SJCRH30 (cell line): ENCODE results near the gene PER3. TPM values are rescaled to one million over a fixed set of nuclear protein-coding genes. Genes with fewer than 3 reads are reported as not detected.
A peak's percentile ranks its signal among the peaks of the same experiment; 100 is the strongest.

Source experiments
- DNase-seq, 2 experiments: peaks; one replicate each; pipeline ENCODE4 v3.0.0-alpha.2; 2015 to 2020
- H3K27ac ChIP-seq: fragments of 250-450 bp; sonication (Bioruptor Pico); 2 replicates; pipeline ENCODE4 v1.5.1; 2020; ENCODE audit warnings: mild to moderate bottlenecking, moderate library complexity
- H3K27me3 ChIP-seq: fragments of 250-450 bp; sonication (Bioruptor Pico); 2 replicates; pipeline ENCODE4 v1.5.1; 2020; ENCODE audit warnings: mild to moderate bottlenecking, moderate library complexity
- H3K36me3 ChIP-seq: fragments of 250-450 bp; sonication (Bioruptor Pico); 2 replicates; pipeline ENCODE4 v1.5.1; 2020; ENCODE audit warnings: mild to moderate bottlenecking, moderate library complexity
- H3K4me1 ChIP-seq: fragments of 250-450 bp; sonication (Bioruptor Pico); 2 replicates; pipeline ENCODE4 v1.5.1; 2020; ENCODE audit warnings: mild to moderate bottlenecking, moderate library complexity
- H3K4me3 ChIP-seq: fragments of 250-450 bp; sonication (Bioruptor Pico); 2 replicates; pipeline ENCODE4 v1.5.1; 2020; ENCODE audit warnings: mild to moderate bottlenecking, moderate library complexity
- H3K9me3 ChIP-seq: fragments of 250-450 bp; sonication (Bioruptor Pico); replicated peaks from 2 replicates; pipeline ENCODE4 v1.5.1; 2020; ENCODE audit warnings: mild to moderate bottlenecking, moderate library complexity
- total RNA-seq: library from RNA; depleted of rRNA; stranded (reverse); fragments of >200 nt; shearing (Covaris generic); gene quantifications from 2 replicates; pipeline ENCODE4 v1.2.3, GENCODE V29; 2014; rRNA removed

PER3 gene
- total RNA-seq = 2.0 and 2.7 TPM in 2 replicates

DNA sequence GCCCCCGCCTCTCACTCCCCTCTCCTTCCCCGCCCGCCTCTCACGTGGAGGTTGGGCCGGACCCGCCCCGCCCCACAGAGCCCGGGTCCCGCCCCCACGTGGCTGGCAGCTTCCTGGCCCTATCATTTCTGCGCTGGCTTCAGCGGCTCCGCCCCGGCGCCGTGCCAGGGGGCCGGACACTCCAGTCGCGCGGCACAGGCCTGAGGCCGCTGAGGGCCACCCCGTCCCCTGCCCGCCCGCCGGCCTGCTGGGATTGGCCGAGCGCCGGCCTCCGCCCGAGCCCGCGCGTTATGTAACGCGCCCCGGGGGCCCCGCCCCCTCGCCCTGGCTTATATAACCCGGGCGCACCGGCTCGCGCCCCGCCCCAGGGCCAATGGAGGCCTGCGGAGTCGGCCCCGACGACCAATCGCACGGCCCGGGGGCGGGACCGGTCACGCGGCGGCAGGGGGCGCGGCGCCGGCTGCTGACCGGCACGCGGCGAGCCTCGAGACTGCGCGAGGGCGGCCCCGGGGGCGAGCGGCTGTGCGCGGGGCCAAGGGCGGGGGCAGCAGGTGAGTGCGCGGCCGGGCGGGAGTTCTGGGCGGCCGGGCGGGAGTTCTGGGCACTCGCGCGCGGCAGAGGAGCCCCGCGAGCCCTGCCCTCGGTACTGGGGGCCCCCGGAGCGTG lies at the start of gene PER3:
TSS of gene PER3 (plus strand) at position 466 of the 666 bp plus-strand sequence. CDS start 587 bp downstream, outside the sequence.
- Histone ChIP-seq H3K4me1 (peaks cover 4% of the 10 kb centered on the region), H3K27me3 (no peaks in the 10 kb centered on the region), H3K36me3 (peaks cover 12% of the 10 kb centered on the region), H3K4me3 (peak within 1 kb of the TSS; percentile 65), H3K27ac (peak within 1 kb of the TSS; percentile 23; the same call in 1 of the 2 replicates), H3K9me3 (no peaks in the 10 kb centered on the region)
- DNase-seq = peak; percentile 96 to 97

DNA sequence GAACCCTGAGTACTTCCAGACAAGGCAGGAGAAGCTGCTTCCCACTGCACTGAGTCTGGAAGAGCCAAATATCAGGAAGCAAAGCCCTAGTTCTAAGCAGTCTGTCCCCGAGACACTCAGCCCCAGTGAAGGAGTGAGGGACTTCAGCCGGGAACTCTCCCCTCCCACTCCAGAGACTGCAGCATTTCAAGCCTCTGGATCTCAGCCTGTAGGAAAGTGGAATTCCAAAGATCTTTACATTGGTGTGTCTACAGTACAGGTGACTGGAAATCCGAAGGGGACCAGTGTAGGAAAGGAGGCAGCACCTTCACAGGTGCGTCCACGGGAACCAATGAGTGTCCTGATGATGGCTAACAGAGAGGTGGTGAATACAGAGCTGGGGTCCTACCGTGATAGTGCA lies 46.0 kb upstream of the PER3 start:
- Histone ChIP-seq H3K27ac (no peak overlapping the region), H3K27me3 (peaks cover 28% of the 10 kb centered on the region), H3K4me3 (no peak overlapping the region), H3K9me3 (no peaks in the 10 kb centered on the region), H3K4me1 (no peaks in the 10 kb centered on the region), H3K36me3 (no peaks in the 10 kb centered on the region)
- DNase-seq = no peak

DNA sequence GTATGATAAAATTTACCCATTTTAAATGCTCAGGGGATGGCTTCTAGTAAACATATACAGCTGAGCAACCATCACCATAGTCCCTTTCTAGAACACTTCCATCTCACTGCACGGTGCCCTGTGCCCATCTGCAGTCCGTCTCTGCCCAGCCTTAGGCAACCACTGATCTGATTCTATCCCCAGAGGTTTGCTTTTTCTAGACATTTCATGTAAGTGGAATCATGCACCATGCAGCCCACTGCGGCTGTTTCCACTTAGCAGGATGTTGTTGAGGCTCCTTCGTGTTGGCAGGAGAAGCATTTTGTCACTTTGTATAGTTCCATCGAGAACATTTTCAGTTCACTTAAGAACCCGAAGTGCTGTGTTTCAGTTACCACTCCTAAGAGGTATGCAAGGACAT lies 40.7 kb upstream of the PER3 start:
- Histone ChIP-seq H3K4me1 (no peaks in the 10 kb centered on the region), H3K9me3 (no peaks in the 10 kb centered on the region), H3K36me3 (no peaks in the 10 kb centered on the region), H3K27ac (no peak overlapping the region), H3K4me3 (no peak overlapping the region), H3K27me3 (peaks cover 10% of the 10 kb centered on the region; the same call in 1 of the 2 replicates)
- DNase-seq = no peak

DNA sequence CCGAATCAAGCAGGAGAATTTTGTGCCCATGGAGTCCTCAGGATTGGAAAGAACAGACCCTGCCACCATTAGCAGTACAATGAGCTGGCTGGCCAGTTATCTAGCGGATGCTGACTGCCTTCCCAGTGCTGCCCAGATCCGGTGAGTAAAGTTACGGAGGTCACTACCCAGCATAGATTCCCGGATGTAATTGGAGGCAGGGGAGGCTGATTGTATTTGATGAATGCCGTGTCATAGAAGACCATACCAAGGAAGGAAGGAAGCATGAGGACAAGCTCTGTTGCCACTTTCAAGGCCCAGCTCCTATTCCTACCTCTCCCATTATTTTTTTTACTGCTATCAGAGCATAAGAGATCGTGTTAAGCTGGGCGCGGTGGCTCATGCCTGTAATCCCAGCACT lies 39.2 kb upstream of the PER3 start:
- Histone ChIP-seq H3K4me1 (no peaks in the 10 kb centered on the region), H3K9me3 (no peaks in the 10 kb centered on the region), H3K27me3 (peaks cover 18% of the 10 kb centered on the region; the same call in 1 of the 2 replicates), H3K27ac (no peak overlapping the region), H3K4me3 (no peak overlapping the region), H3K36me3 (no peaks in the 10 kb centered on the region)
- no peak for DNase-seq

GRCh38 chr1:7745783-7746182 lies 38.3 kb upstream of the PER3 start:
- no peaks in the 10 kb centered on the region for H3K9me3 ChIP-seq
- no peaks in the 10 kb centered on the region for H3K36me3 ChIP-seq
- no peaks in the 10 kb centered on the region for H3K4me1 ChIP-seq
- H3K4me3 ChIP-seq = no peak overlapping the region
- no peak overlapping the region for H3K27ac ChIP-seq
- no peak for DNase-seq
- H3K27me3 ChIP-seq = peaks cover 14% of the 10 kb centered on the region; the same call in 1 of the 2 replicates

GRCh38 chr1:7747605-7748004 lies 36.5 kb upstream of the PER3 start:
- no peak overlapping the region for H3K4me3 ChIP-seq

DNA sequence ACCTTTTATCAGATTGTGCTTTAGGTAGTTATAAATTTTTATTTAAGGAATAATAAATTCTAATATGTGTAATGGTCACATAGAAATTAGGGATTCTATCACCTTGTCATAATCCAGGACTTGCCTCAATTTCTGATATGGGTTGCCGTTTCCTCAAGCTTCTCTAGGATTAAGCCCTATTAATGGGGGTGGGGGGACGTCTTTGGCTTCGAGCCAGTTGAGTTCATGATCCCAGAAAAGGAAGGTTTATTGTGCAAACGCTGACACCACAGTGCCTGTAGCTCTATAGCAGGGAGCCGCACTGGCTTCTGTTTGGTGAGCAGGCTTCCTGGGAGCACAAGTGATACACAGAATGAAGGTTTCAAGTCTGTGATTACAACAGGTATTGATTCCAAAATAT lies 35.0 kb upstream of the PER3 start:
- DNase-seq = no peak
- Histone ChIP-seq H3K9me3 (no peaks in the 10 kb centered on the region), H3K4me1 (peaks cover 4% of the 10 kb centered on the region; the same call in 1 of the 2 replicates), H3K36me3 (no peaks in the 10 kb centered on the region), H3K4me3 (no peak overlapping the region), H3K27me3 (peaks cover 12% of the 10 kb centered on the region; the same call in 1 of the 2 replicates), H3K27ac (no peak overlapping the region)

More at GRCh38 chr1:7747605-7748004, 36.5 kb upstream of the PER3 start:
- Histone ChIP-seq H3K4me1 (peaks cover 3% of the 10 kb centered on the region; the same call in 1 of the 2 replicates), H3K36me3 (no peaks in the 10 kb centered on the region), H3K27ac (no peak overlapping the region), H3K27me3 (peaks cover 11% of the 10 kb centered on the region; the same call in 1 of the 2 replicates), H3K9me3 (no peaks in the 10 kb centered on the region)
- DNase-seq = no peak

DNA sequence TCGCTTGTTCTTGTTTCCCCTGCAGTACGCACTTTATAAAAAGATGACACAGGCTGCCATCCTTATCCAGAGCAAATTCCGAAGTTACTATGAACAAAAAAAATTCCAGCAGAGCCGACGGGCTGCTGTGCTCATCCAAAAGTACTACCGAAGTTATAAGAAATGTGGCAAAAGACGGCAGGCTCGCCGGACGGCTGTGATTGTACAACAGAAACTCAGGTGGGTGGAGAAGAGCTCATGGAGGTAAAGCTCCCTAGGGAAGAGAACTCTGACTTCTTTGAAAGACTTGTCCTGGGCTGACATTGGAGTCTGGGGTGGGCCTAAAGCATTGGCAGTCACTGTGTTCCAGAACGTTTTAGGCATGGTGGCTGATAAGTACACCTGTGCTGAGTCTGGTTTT lies 32.9 kb upstream of the PER3 start:
- Histone ChIP-seq H3K9me3 (no peaks in the 10 kb centered on the region), H3K36me3 (no peaks in the 10 kb centered on the region), H3K27ac (no peak overlapping the region), H3K4me1 (peaks cover 4% of the 10 kb centered on the region; the same call in 1 of the 2 replicates), H3K4me3 (no peak overlapping the region), H3K27me3 (peaks cover 15% of the 10 kb centered on the region; the same call in 1 of the 2 replicates)
- DNase-seq = no peak

- no peak overlapping the region for H3K27ac ChIP-seq
- H3K9me3 ChIP-seq = no peaks in the 10 kb centered on the region
- peaks cover 4% of the 10 kb centered on the region; the same call in 1 of the 2 replicates for H3K4me1 ChIP-seq
- peak overlapping the region; percentile 43 for H3K4me3 ChIP-seq
- H3K36me3 ChIP-seq = no peaks in the 10 kb centered on the region
- peak; percentile 56 to 86 for DNase-seq
- H3K27me3 ChIP-seq = peaks cover 11% of the 10 kb centered on the region
These were observed 31.3 kb upstream of the PER3 start for GRCh38 chr1:7752512-7753417.

DNA sequence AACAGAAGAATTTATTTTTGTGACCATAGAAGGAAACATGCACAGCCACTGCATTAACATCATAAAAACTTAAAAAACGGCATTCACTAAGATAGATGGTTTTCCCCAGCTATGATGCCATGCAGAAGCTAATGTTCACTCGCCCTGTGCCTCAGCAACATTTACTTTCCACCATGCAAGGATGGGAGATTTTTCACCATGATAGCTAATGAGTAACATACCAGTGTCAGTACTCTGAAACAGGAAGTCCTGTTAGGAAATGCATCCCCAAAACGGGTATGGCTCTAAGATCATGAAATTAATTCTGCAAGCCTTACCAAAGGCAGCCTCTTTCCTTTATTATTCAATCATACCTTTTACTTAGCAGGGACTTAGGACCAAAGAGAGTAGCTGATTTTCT lies 30.4 kb upstream of the PER3 start:
- Histone ChIP-seq H3K4me3 (no peak overlapping the region), H3K9me3 (no peaks in the 10 kb centered on the region), H3K27me3 (peaks cover 11% of the 10 kb centered on the region), H3K36me3 (no peaks in the 10 kb centered on the region), H3K27ac (no peak overlapping the region), H3K4me1 (peaks cover 4% of the 10 kb centered on the region; the same call in 1 of the 2 replicates)
- no peak for DNase-seq

DNA sequence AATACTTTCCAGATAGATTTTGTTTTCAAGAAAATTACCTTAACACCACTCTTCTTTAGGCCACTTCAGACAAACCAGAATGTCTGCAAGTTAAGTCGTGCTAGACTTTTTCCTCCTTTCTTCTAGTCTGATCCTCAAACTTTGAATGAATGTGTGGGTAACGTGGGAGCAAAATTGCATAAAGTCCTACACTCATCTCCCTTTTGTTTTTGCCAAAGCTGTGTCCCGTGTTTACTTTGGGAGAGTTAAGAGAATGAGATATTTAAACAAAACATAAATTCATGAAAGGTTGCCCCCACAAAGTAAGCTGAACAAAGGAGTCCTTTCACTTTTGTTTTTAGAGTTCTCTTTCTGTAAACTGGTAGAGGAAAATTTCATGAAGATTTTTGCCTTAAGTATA lies 29.9 kb upstream of the PER3 start:
- Histone ChIP-seq H3K4me3 (no peak overlapping the region), H3K9me3 (no peaks in the 10 kb centered on the region), H3K4me1 (peaks cover 4% of the 10 kb centered on the region; the same call in 1 of the 2 replicates), H3K36me3 (no peaks in the 10 kb centered on the region), H3K27ac (no peak overlapping the region), H3K27me3 (peaks cover 6% of the 10 kb centered on the region)
- no peak for DNase-seq

GRCh38 chr1:7755448-7755847 lies 28.6 kb upstream of the PER3 start:
- H3K4me3 ChIP-seq = no peak overlapping the region
- H3K9me3 ChIP-seq = no peaks in the 10 kb centered on the region
- no peak overlapping the region for H3K27ac ChIP-seq
- DNase-seq = peak in 1 of 2 experiments; percentile 44
- H3K4me1 ChIP-seq = peaks cover 4% of the 10 kb centered on the region; the same call in 1 of the 2 replicates
- no peaks in the 10 kb centered on the region for H3K36me3 ChIP-seq
- H3K27me3 ChIP-seq = peaks cover 6% of the 10 kb centered on the region; the same call in 1 of the 2 replicates

DNA sequence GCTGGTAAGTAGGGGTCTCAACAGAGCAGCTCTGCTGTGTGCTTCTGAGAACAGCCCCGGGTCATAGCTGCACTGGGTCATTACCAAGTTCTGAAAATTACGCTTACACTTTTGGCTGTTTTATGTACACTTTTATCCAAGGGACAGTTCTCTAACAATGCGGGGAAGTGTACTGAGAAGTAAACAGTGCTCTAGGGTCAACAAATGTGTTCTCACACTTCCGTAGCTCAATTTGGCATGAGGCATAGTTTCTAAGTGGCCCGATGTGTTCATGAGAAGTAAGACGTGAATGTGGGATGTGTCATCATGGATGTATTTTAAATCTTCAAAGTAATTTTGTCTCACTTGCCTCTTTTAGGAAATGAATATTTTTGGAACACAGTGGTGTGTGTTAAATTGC lies 23.8 kb upstream of the PER3 start:
- Histone ChIP-seq H3K4me1 (no peaks in the 10 kb centered on the region), H3K27ac (no peak overlapping the region), H3K9me3 (no peaks in the 10 kb centered on the region), H3K27me3 (peaks cover 12% of the 10 kb centered on the region), H3K36me3 (no peaks in the 10 kb centered on the region), H3K4me3 (no peak overlapping the region)
- no peak for DNase-seq

- Histone ChIP-seq H3K36me3 (no peaks in the 10 kb centered on the region), H3K27ac (no peak overlapping the region), H3K4me3 (no peak overlapping the region), H3K4me1 (no peaks in the 10 kb centered on the region), H3K9me3 (no peaks in the 10 kb centered on the region), H3K27me3 (peaks cover 12% of the 10 kb centered on the region)
- no peak for DNase-seq
These were observed 23.0 kb upstream of the PER3 start for GRCh38 chr1:7761103-7761502.

GRCh38 chr1:7767176-7767575 lies 16.9 kb upstream of the PER3 start:
- no peak for DNase-seq
- H3K9me3 ChIP-seq = no peaks in the 10 kb centered on the region
- H3K27ac ChIP-seq = no peak overlapping the region
- 0 out of 2 replicates have a peak, but pooled peaks cover 5% of the 10 kb centered on the region for H3K27me3 ChIP-seq
- no peaks in the 10 kb centered on the region for H3K36me3 ChIP-seq
- peaks cover 12% of the 10 kb centered on the region for H3K4me1 ChIP-seq
- no peak overlapping the region for H3K4me3 ChIP-seq
